Neural progenitor cell (in vitro differentiated cells): ENCODE measurements around the gene SSR2. TPM values are rescaled to one million over a fixed set of nuclear protein-coding genes. Genes with fewer than 3 reads are reported as not detected.
A peak's percentile ranks its signal among the peaks of the same experiment; 100 is the strongest.

Source experiments
- DNase-seq: peaks from one replicate; pipeline ENCODE4 v3.0.0-alpha.2; 2016; ENCODE audit warnings: low spot score
- H2AFZ ChIP-seq: fragments of 200-600 bp; sonication (generic); replicated peaks from 2 replicates; pipeline ENCODE4 v1.6.1; 2016; ENCODE audit warnings: antibody characterized with exemption
- H3F3A ChIP-seq: fragments of 200-600 bp; sonication (generic); 2 replicates; pipeline ENCODE4 v1.6.1; 2016; ENCODE audit warnings: antibody characterized with exemption, low read depth
- H3K27ac ChIP-seq: fragments of 200-600 bp; sonication (generic); 2 replicates; pipeline ENCODE4 v1.5.1; 2016; ENCODE audit warnings: mild to moderate bottlenecking
- H3K27me3 ChIP-seq: fragments of 200-600 bp; sonication (generic); 2 replicates; pipeline ENCODE4 v1.6.1; 2016; ENCODE audit warnings: mild to moderate bottlenecking, moderate library complexity
- H3K36me3 ChIP-seq: fragments of 200-600 bp; sonication (generic); 2 replicates; pipeline ENCODE4 v1.5.1; 2016
- H3K4me1 ChIP-seq: fragments of 200-600 bp; sonication (generic); 2 replicates; pipeline ENCODE4 v1.6.1; 2016; ENCODE audit warnings: mixed run types
- H3K4me2 ChIP-seq: fragments of 200-600 bp; sonication (generic); 2 replicates; pipeline ENCODE4 v1.6.1; 2016
- H3K4me3 ChIP-seq: fragments of 200-600 bp; sonication (generic); 2 replicates; pipeline ENCODE4 v1.5.1; 2016
- H3K79me2 ChIP-seq: fragments of 200-600 bp; sonication (generic); 2 replicates; pipeline ENCODE4 v1.6.1; 2016; ENCODE audit warnings: low read depth
- H3K9ac ChIP-seq: fragments of 200-600 bp; sonication (generic); 2 replicates; pipeline ENCODE4 v1.6.1; 2016
- H3K9me3 ChIP-seq: fragments of 200-600 bp; sonication (generic); 2 replicates; pipeline ENCODE4 v1.5.1; 2016; ENCODE audit warnings: low read depth
- H4K20me1 ChIP-seq: fragments of 200-600 bp; sonication (generic); 2 replicates; pipeline ENCODE4 v1.6.1; 2016; ENCODE audit warnings: low read depth
- H3K27ac Mint-ChIP-seq: 3 replicates; pipeline ENCODE4 v1.8.0; 2021; ENCODE audit warnings: mixed read lengths
- H3K27me3 Mint-ChIP-seq: 2 replicates; pipeline ENCODE4 v1.8.0; 2022; ENCODE audit warnings: low read depth, mild to moderate bottlenecking, inconsistent platforms, moderate library complexity, mixed read lengths; ENCODE audit not compliant: insufficient read depth
- H3K36me3 Mint-ChIP-seq: 3 replicates; pipeline ENCODE4 v1.8.0; 2021; ENCODE audit warnings: mixed read lengths
- H3K4me1 Mint-ChIP-seq: 3 replicates; pipeline ENCODE4 v1.8.0; 2021; ENCODE audit warnings: mixed read lengths
- H3K4me3 Mint-ChIP-seq: 3 replicates; pipeline ENCODE4 v1.8.0; 2021; ENCODE audit warnings: mild to moderate bottlenecking, moderate library complexity, mixed read lengths
- H3K9me3 Mint-ChIP-seq: 3 replicates; pipeline ENCODE4 v1.8.0; 2020; ENCODE audit warnings: mixed read lengths
- EZH2 ChIP-seq: fragments of 200-600 bp; sonication (generic); IDR thresholded peaks from 2 replicates; pipeline ENCODE4 v1.6.1; 2017; ENCODE audit warnings: antibody characterized with exemption, mild to moderate bottlenecking, moderate library complexity
- EZH2phosphoT487 ChIP-seq: fragments of 200-600 bp; sonication (generic); IDR thresholded peaks from 2 replicates; pipeline ENCODE4 v1.6.1; 2017; ENCODE audit warnings: antibody characterized with exemption
- total RNA-seq: library from RNA; depleted of rRNA; stranded (reverse); fragments of >200 nt; gene quantifications from 2 replicates; pipeline ENCODE4 v1.2.3, GENCODE V29; 2015; ENCODE audit warnings: low replicate concordance
- TF ChIP-seq, protein P1 (sequence below): fragments of 200-600 bp; sonication (generic); IDR thresholded peaks from 2 replicates; pipeline ENCODE4 v1.5.1; 2017; ENCODE audit warnings: antibody characterized with exemption, mild to moderate bottlenecking

Gene SSR2
- total RNA-seq, 1 donor from 2014 or later, result 293 TPM

- no peaks in the 10 kb centered on the region for H3K9me3 Mint-ChIP-seq
- peak within 1 kb of the TSS; percentile 92 for H3K4me3 Mint-ChIP-seq
- peak; percentile 95 for DNase-seq
- peaks cover 67% of the 10 kb centered on the region for H3K4me1 Mint-ChIP-seq
- H3K9me3 ChIP-seq, result no peaks in the 10 kb centered on the region
- H4K20me1 ChIP-seq, result peaks cover 38% of the 10 kb centered on the region
- peaks cover 50% of the 10 kb centered on the region for H3F3A ChIP-seq
- peaks cover 3% of the 10 kb centered on the region for H3K27me3 Mint-ChIP-seq
- peak within 1 kb of the TSS; percentile 100 for H3K4me2 ChIP-seq
- H3K27me3 ChIP-seq, result no peaks in the 10 kb centered on the region
- peak within 1 kb of the TSS; percentile 65 for H2AFZ ChIP-seq
- H3K79me2 ChIP-seq, result peaks cover 62% of the 10 kb centered on the region
- peaks cover 42% of the 10 kb centered on the region for H3K4me1 ChIP-seq
- H3K36me3 ChIP-seq, result no peaks in the 10 kb centered on the region
- peak within 1 kb of the TSS; percentile 97 for H3K27ac Mint-ChIP-seq
- H3K9ac ChIP-seq, result peak within 1 kb of the TSS; percentile 86
- no peaks in the 10 kb centered on the region for H3K36me3 Mint-ChIP-seq
- TF ChIP-seq, protein P1, sequence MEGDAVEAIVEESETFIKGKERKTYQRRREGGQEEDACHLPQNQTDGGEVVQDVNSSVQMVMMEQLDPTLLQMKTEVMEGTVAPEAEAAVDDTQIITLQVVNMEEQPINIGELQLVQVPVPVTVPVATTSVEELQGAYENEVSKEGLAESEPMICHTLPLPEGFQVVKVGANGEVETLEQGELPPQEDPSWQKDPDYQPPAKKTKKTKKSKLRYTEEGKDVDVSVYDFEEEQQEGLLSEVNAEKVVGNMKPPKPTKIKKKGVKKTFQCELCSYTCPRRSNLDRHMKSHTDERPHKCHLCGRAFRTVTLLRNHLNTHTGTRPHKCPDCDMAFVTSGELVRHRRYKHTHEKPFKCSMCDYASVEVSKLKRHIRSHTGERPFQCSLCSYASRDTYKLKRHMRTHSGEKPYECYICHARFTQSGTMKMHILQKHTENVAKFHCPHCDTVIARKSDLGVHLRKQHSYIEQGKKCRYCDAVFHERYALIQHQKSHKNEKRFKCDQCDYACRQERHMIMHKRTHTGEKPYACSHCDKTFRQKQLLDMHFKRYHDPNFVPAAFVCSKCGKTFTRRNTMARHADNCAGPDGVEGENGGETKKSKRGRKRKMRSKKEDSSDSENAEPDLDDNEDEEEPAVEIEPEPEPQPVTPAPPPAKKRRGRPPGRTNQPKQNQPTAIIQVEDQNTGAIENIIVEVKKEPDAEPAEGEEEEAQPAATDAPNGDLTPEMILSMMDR, result peak; percentile 66
- no peak for TF ChIP-seq EZH2
- H3K27ac ChIP-seq, result peak within 1 kb of the TSS; percentile 92
- H3K4me3 ChIP-seq, result peak within 1 kb of the TSS; percentile 97
These were observed 42.3 kb downstream of the SSR2 start, which contains the start of gene ARHGEF2 for GRCh38 chr1:155978325-155978972. TSS of gene ARHGEF2 (minus strand) at chr1:155978547. CDS start at chr1:155978427, 120 bp downstream.

- Histone ChIP-seq H3K9me3 (no peaks in the 10 kb centered on the region), H4K20me1 (peaks cover 44% of the 10 kb centered on the region), H3K27me3 (no peaks in the 10 kb centered on the region), H3K4me2 (peak overlapping the region; percentile 100), H3F3A (peaks cover 50% of the 10 kb centered on the region), H3K4me1 (peaks cover 42% of the 10 kb centered on the region), H3K36me3 (no peaks in the 10 kb centered on the region), H3K27ac (peak overlapping the region; percentile 92), H3K79me2 (peaks cover 68% of the 10 kb centered on the region), H3K4me3 (peak overlapping the region; percentile 97), H3K9ac (peak overlapping the region; percentile 86), H2AFZ (peak overlapping the region; percentile 65)
- TF ChIP-seq, protein P1, result no peak
- TF ChIP-seq EZH2 (no peak), EZH2phosphoT487 (no peak)
- Mint-ChIP-seq H3K4me1 (peaks cover 72% of the 10 kb centered on the region), H3K4me3 (peak overlapping the region; percentile 92), H3K27me3 (peaks cover 3% of the 10 kb centered on the region), H3K36me3 (peaks cover 2% of the 10 kb centered on the region), H3K27ac (peak overlapping the region; percentile 97), H3K9me3 (no peaks in the 10 kb centered on the region)
- peak; percentile 67 for DNase-seq
These were observed 42.9 kb downstream of the SSR2 start for GRCh38 chr1:155977690-155978324.

DNA sequence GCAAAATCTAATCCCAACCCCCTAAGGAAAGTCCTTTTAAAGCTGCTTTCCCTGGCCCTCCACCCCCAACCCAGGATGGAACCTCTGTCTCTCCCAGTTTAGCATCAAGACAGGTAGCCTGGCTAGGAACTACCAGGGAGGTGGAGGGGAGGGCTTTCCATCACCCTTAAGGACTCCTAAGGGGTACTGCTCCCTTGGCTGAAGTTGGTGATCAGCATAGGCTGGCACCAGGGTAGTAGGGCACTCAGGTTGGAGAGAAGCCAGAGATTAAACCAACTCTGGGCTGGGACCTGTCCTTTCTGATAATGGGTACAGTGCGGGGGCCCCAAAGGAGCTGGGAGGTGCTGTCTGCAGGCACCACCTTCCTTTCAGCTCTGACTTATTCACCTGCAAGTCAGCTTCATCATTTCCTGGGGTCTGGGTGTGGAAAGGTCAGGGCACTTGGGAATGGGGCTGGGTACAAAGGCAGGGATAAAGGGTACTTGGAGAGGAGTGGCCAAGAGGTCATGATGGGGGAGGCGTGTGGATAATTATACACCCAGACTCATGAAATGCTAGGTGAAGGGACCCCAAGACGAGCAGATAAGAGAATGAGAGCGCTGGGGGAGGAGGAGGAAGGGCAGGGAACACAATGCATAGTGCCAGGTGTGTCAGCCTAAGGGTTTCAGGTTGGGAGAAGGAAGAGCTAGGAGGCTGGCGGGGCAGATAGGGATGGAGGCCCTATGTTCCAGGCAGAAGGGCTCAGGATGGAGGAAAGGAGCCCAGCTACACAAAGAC is 43.6 kb downstream of the SSR2 start:
- TF ChIP-seq EZH2 (no peak), EZH2phosphoT487 (no peak)
- TF ChIP-seq, protein P1, result no peak
- Histone ChIP-seq H3K4me3 (peak overlapping the region; percentile 97), H4K20me1 (peaks cover 51% of the 10 kb centered on the region), H3K36me3 (no peaks in the 10 kb centered on the region), H3K4me1 (peaks cover 43% of the 10 kb centered on the region), H3K79me2 (peaks cover 75% of the 10 kb centered on the region), H2AFZ (no peak overlapping the region), H3F3A (peaks cover 50% of the 10 kb centered on the region), H3K4me2 (peak overlapping the region; percentile 100), H3K9me3 (no peaks in the 10 kb centered on the region), H3K27ac (peak overlapping the region; percentile 92), H3K27me3 (no peaks in the 10 kb centered on the region), H3K9ac (peak overlapping the region; percentile 86)
- Mint-ChIP-seq H3K9me3 (no peaks in the 10 kb centered on the region), H3K36me3 (peaks cover 2% of the 10 kb centered on the region), H3K4me3 (peak overlapping the region; percentile 92), H3K4me1 (peaks cover 80% of the 10 kb centered on the region), H3K27me3 (peaks cover 8% of the 10 kb centered on the region), H3K27ac (peak overlapping the region; percentile 97)
- DNase-seq, result no peak
